Trophoblast cell (in vitro differentiated cells and primary cell): ENCODE measurements around the gene CGNL1.
A peak's percentile ranks its signal among the peaks of the same experiment; 100 is the strongest.

ENCODE experiments used
- DNase-seq, 2 donors: peaks; one replicate each; pipeline ENCODE4 v3.0.0-alpha.2; 2016
- H2AFZ ChIP-seq: 2 replicates; pipeline ENCODE4 v1.6.1; 2013; ENCODE audit warnings: low read length, moderate library complexity, mild to moderate bottlenecking; ENCODE audit not compliant: insufficient read depth, poor library complexity
- H2AK5ac ChIP-seq: 2 replicates; pipeline ENCODE4 v1.6.1; 2013; ENCODE audit warnings: mild to moderate bottlenecking, low read length
- H2BK120ac ChIP-seq: 2 replicates; pipeline ENCODE4 v1.6.1; 2013; ENCODE audit warnings: low read length, mild to moderate bottlenecking, moderate library complexity; ENCODE audit not compliant: insufficient read depth, poor library complexity
- H2BK12ac ChIP-seq: 2 replicates; pipeline ENCODE4 v1.6.1; 2013; ENCODE audit warnings: mild to moderate bottlenecking, low read length, moderate library complexity
- H2BK5ac ChIP-seq: 2 replicates; pipeline ENCODE4 v1.6.1; 2013; ENCODE audit warnings: low read length, low read depth, moderate library complexity, mild to moderate bottlenecking; ENCODE audit not compliant: poor library complexity
- H3K14ac ChIP-seq: 2 replicates; pipeline ENCODE4 v1.6.1; 2013; ENCODE audit warnings: mild to moderate bottlenecking, low read length
- H3K18ac ChIP-seq: 2 replicates; pipeline ENCODE4 v1.6.1; 2013; ENCODE audit warnings: mild to moderate bottlenecking, low read length
- H3K23ac ChIP-seq: 2 replicates; pipeline ENCODE4 v1.6.1; 2013; ENCODE audit warnings: low read length
- H3K27ac ChIP-seq: 2 replicates; pipeline ENCODE4 v1.5.1; 2013; ENCODE audit warnings: low read depth, mild to moderate bottlenecking, inconsistent platforms, low read length, moderate library complexity
- H3K27me3 ChIP-seq: 2 replicates; pipeline ENCODE4 v1.6.1; 2013; ENCODE audit warnings: inconsistent platforms, mild to moderate bottlenecking, low read length, moderate library complexity; ENCODE audit not compliant: insufficient read depth
- H3K36me3 ChIP-seq, 2 experiments: 1 replicate in 1 of 2; 2 replicates in 1 of 2; pipeline ENCODE4 v1.6.1; 2013; ENCODE audit warnings: low read length in 2 of 2, mild to moderate bottlenecking in 2 of 2, moderate library complexity in 1 of 2; ENCODE audit not compliant: insufficient read depth in 2 of 2, control insufficient read depth in 1 of 2
- H3K4ac ChIP-seq: 2 replicates; pipeline ENCODE4 v1.6.1; 2013; ENCODE audit warnings: low read depth, mild to moderate bottlenecking, low read length, moderate library complexity
- H3K4me1 ChIP-seq, 2 experiments: 1 replicate in 1 of 2; 2 replicates in 1 of 2; pipeline ENCODE4 v1.6.1; 2013; ENCODE audit warnings: low read length in 2 of 2, mild to moderate bottlenecking in 2 of 2, moderate library complexity in 1 of 2; ENCODE audit not compliant: insufficient read depth in 2 of 2, control insufficient read depth in 1 of 2
- H3K4me2 ChIP-seq: 2 replicates; pipeline ENCODE4 v1.6.1; 2013; ENCODE audit warnings: inconsistent platforms, mild to moderate bottlenecking, low read length, moderate library complexity
- H3K4me3 ChIP-seq: 2 replicates; pipeline ENCODE4 v1.5.1; 2013; ENCODE audit warnings: mild to moderate bottlenecking, low read depth, low read length, inconsistent platforms
- H3K79me1 ChIP-seq: one replicate; pipeline ENCODE4 v1.6.1; 2013; ENCODE audit warnings: low read length
- H3K79me2 ChIP-seq: 2 replicates; pipeline ENCODE4 v1.6.1; 2013; ENCODE audit warnings: low read length, mild to moderate bottlenecking; ENCODE audit not compliant: control insufficient read depth, insufficient read depth, poor library complexity
- H3K9ac ChIP-seq: 2 replicates; pipeline ENCODE4 v1.6.1; 2013; ENCODE audit warnings: mild to moderate bottlenecking, low read length
- H3K9me3 ChIP-seq: 2 replicates; pipeline ENCODE4 v1.6.1; 2013; ENCODE audit warnings: low read depth, mild to moderate bottlenecking, control low read depth, inconsistent platforms, low read length; ENCODE audit not compliant: insufficient read depth
- H4K12ac ChIP-seq: 2 replicates; pipeline ENCODE4 v1.6.1; 2013; ENCODE audit warnings: low read depth, mild to moderate bottlenecking, low read length, moderate library complexity
- H4K8ac ChIP-seq: 2 replicates; pipeline ENCODE4 v1.6.1; 2013; ENCODE audit warnings: low read depth, mild to moderate bottlenecking, low read length, moderate library complexity
- H4K91ac ChIP-seq: one replicate; pipeline ENCODE4 v1.6.1; 2013; ENCODE audit warnings: low read depth, mild to moderate bottlenecking, low read length, moderate library complexity
- WGBS: extraction: QIAGEN DNeasy Blood & Tissue Kit; methylation state at CpG from one replicate; pipeline ENCODE4 v1.1.7; 2013; ENCODE audit warnings: missing lambda C conversion rate; ENCODE audit not compliant: insufficient read length, insufficient coverage; ENCODE audit errors: extremely low coverage; 5-methylcytosine and 5-hydroxymethylcytosine counted together

Gene CGNL1

GRCh38 chr15:57403017-57403416 lies 26.7 kb downstream of the CGNL1 start:
- H3K4me2 ChIP-seq, result no peak overlapping the region
- no peak overlapping the region for H4K12ac ChIP-seq
- no peak overlapping the region for H3K4ac ChIP-seq
- DNase-seq, result no peak
- no peak overlapping the region for H3K9ac ChIP-seq
- H4K91ac ChIP-seq, result no peak overlapping the region
- H2AFZ ChIP-seq, result no peak overlapping the region
- no peak overlapping the region for H2BK12ac ChIP-seq
- H3K27me3 ChIP-seq, result no peaks in the 10 kb centered on the region
- H4K8ac ChIP-seq, result no peak overlapping the region
- no peak overlapping the region for H2BK5ac ChIP-seq
- H3K23ac ChIP-seq, result no peak overlapping the region
- H3K36me3 ChIP-seq, result no peaks in the 10 kb centered on the region
- no peak overlapping the region for H2BK120ac ChIP-seq
- no peak overlapping the region for H3K18ac ChIP-seq
- peaks cover 2% of the 10 kb centered on the region for H3K9me3 ChIP-seq
- H3K4me1 ChIP-seq, result peaks cover 11 to 18% of the 10 kb centered on the region in 2 experiments
- H3K27ac ChIP-seq, result no peak overlapping the region
- peaks cover 1% of the 10 kb centered on the region for H3K79me2 ChIP-seq
- peaks cover 7% of the 10 kb centered on the region for H3K79me1 ChIP-seq
- H3K14ac ChIP-seq, result no peak overlapping the region
- no peak overlapping the region for H3K4me3 ChIP-seq
- no CpG with 5 or more reads among the region's 4 CpGs for WGBS
- no peak overlapping the region for H2AK5ac ChIP-seq

- Histone ChIP-seq H3K14ac (no peak overlapping the region), H3K4me3 (no peak overlapping the region), H2BK5ac (no peak overlapping the region), H3K27ac (no peak overlapping the region), H2BK12ac (no peak overlapping the region), H2AFZ (no peak overlapping the region), H2BK120ac (no peak overlapping the region), H2AK5ac (no peak overlapping the region), H3K27me3 (no peaks in the 10 kb centered on the region), H4K12ac (no peak overlapping the region), H3K4me2 (no peak overlapping the region), H3K79me2 (peaks cover 1% of the 10 kb centered on the region), H3K36me3 (no peaks in the 10 kb centered on the region), H3K23ac (no peak overlapping the region), H3K9ac (no peak overlapping the region), H3K79me1 (peaks cover 7% of the 10 kb centered on the region), H3K4me1 (peaks cover 11 to 18% of the 10 kb centered on the region in 2 experiments), H3K18ac (no peak overlapping the region), H4K8ac (no peak overlapping the region), H3K4ac (no peak overlapping the region), H3K9me3 (peaks cover 2% of the 10 kb centered on the region), H4K91ac (peak overlapping the region; percentile 11)
- no peak for DNase-seq
- WGBS, result no CpG with 5 or more reads among the region's 5 CpGs
Observed at GRCh38 chr15:57403566-57404325, 27.4 kb downstream of the CGNL1 start.

- peaks cover 7% of the 10 kb centered on the region for H3K79me1 ChIP-seq
- H3K4me2 ChIP-seq, result no peak overlapping the region
- no peaks in the 10 kb centered on the region for H3K36me3 ChIP-seq
- H3K27ac ChIP-seq, result no peak overlapping the region
- H2AK5ac ChIP-seq, result no peak overlapping the region
- H3K9me3 ChIP-seq, result peaks cover 4% of the 10 kb centered on the region
- no peak overlapping the region for H2BK5ac ChIP-seq
- no peak overlapping the region for H4K8ac ChIP-seq
- peak overlapping the region; percentile 52 for H2BK12ac ChIP-seq
- H3K4me3 ChIP-seq, result no peak overlapping the region
- H4K12ac ChIP-seq, result no peak overlapping the region
- WGBS, result no CpG with 5 or more reads among the region's 5 CpGs
- H3K23ac ChIP-seq, result no peak overlapping the region
- no peak overlapping the region for H3K14ac ChIP-seq
- no peaks in the 10 kb centered on the region for H3K27me3 ChIP-seq
- no peak overlapping the region for H2AFZ ChIP-seq
- no peak overlapping the region for H4K91ac ChIP-seq
- H2BK120ac ChIP-seq, result no peak overlapping the region
- H3K79me2 ChIP-seq, result peaks cover 1% of the 10 kb centered on the region
- H3K4ac ChIP-seq, result no peak overlapping the region
- no peak for DNase-seq
- no peak overlapping the region for H3K18ac ChIP-seq
- H3K4me1 ChIP-seq, result peaks cover 11 to 18% of the 10 kb centered on the region in 2 experiments
- H3K9ac ChIP-seq, result no peak overlapping the region
Observed at GRCh38 chr15:57405133-57405532, 28.8 kb downstream of the CGNL1 start.

DNA sequence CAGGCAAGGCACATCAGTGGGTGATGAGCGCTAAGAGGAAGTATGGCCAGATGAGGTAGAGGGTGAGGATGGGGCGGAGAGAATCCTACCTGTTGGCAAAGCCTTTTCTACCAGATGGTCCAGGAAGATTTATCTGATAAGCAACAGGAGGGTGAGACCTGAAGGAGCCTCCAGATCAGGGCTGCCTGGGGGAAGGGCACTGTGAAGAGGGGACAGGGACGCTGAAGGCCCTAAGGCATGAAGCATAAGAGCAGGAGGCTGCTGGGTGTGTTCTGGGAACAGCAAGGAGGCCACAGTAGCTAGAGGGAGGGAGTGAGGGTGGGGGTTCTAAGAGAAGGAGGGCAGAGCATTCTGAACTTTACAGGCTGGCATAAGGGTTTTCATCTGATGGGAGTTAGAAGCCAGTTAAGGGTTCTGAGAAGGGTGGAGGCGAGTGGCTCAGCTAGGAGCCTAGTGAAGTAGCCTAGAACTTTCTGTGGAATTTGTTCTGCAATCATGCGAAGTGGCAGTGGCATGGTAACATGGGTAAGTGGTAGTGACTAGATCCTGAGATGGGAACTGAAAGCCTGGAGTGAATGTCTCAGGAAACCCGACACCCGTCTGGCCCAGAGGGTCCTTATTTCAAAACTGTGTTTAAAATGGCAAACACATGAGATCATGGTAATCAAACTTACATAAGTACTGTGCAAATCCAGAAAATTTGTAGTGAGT lies 29.9 kb downstream of the CGNL1 start:
- H2BK5ac ChIP-seq, result no peak overlapping the region
- H3K4ac ChIP-seq, result peak overlapping the region; percentile 64
- H3K27ac ChIP-seq, result peak overlapping the region; percentile 20
- H3K18ac ChIP-seq, result peak overlapping the region; percentile 91
- peaks cover 4% of the 10 kb centered on the region for H3K9me3 ChIP-seq
- H3K79me2 ChIP-seq, result peaks cover 1% of the 10 kb centered on the region
- H3K9ac ChIP-seq, result no peak overlapping the region
- H3K27me3 ChIP-seq, result no peaks in the 10 kb centered on the region
- H4K91ac ChIP-seq, result peak overlapping the region; percentile 76
- H2AFZ ChIP-seq, result no peak overlapping the region
- H3K4me1 ChIP-seq, result peaks cover 11 to 18% of the 10 kb centered on the region in 2 experiments
- H3K36me3 ChIP-seq, result no peaks in the 10 kb centered on the region
- H3K14ac ChIP-seq, result peak overlapping the region; percentile 74
- no peak overlapping the region for H3K23ac ChIP-seq
- no peak overlapping the region for H3K4me3 ChIP-seq
- peak overlapping the region; percentile 82 for H2AK5ac ChIP-seq
- peak overlapping the region; percentile 64 for H2BK12ac ChIP-seq
- H4K12ac ChIP-seq, result peak overlapping the region; percentile 36
- DNase-seq, result peak; percentile 28 to 47
- H3K79me1 ChIP-seq, result peaks cover 7% of the 10 kb centered on the region
- H2BK120ac ChIP-seq, result peak overlapping the region; percentile 85
- peak overlapping the region; percentile 42 for H4K8ac ChIP-seq
- no CpG with 5 or more reads among the region's 7 CpGs for WGBS
- no peak overlapping the region for H3K4me2 ChIP-seq
